Epithelial cell of prostate (primary cell): ENCODE measurements around the gene TBCD.

Source experiments
- DNase-seq: peaks from one replicate; pipeline ENCODE4 v3.0.0-alpha.2; 2011; ENCODE audit warnings: low read depth, low spot score
- H3K27ac ChIP-seq: fragments of 450-650 bp; 2 replicates; pipeline ENCODE4 v1.5.1; 2017; ENCODE audit warnings: mild to moderate bottlenecking

The TBCD gene

GRCh38 chr17:82876149-82876548, 124.3 kb downstream of the TBCD start:
- peak overlapping the region; percentile 100 for H3K27ac ChIP-seq
- peak; percentile 96 for DNase-seq

GRCh38 chr17:82876602-82877379, 124.9 kb downstream of the TBCD start:
- peak overlapping the region; percentile 100 for H3K27ac ChIP-seq
- peak; percentile 72 for DNase-seq

DNA sequence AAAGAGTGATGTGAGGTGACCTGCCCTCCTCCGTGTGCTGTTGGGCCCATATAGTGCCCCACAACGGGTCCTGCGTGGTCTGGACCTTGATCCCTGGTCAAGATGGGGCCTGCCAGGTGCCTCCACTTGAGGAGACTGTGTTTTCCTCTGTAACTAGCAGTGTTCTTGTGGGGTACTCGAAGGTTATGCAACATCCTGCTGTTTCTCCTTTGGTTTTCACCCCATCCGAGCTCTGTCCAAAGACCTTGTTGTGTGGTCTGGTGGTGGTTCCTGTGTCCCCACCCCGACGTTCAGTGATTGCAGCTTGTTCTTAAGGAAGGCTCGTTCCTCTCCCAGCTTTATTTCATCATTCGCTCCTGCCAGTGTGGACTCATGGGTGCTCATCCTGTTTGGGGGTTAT, 126.7 kb downstream of the TBCD start:
- no peak overlapping the region for H3K27ac ChIP-seq
- no peak for DNase-seq

DNA sequence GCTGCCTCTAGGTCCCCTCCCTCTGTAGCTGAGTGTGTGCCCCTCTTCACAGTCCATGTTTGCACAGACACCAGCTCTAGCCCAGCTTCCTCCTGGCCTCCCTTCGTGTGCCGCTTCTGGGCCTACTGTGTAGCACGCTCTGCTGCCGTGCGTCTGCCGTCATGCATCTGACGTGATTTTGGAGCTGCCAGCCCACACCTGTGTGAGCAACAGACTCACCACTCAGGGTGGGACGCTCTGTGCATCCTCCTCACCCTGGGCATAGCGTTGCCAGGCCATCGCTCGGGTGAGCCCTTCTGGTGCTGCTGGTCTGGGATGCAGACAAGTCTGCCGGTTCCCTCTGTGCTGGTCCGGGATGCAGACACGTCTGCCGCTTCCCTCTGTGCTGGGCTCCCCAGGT, 127.4 kb downstream of the TBCD start:
- no peak overlapping the region for H3K27ac ChIP-seq
- DNase-seq = no peak

DNA sequence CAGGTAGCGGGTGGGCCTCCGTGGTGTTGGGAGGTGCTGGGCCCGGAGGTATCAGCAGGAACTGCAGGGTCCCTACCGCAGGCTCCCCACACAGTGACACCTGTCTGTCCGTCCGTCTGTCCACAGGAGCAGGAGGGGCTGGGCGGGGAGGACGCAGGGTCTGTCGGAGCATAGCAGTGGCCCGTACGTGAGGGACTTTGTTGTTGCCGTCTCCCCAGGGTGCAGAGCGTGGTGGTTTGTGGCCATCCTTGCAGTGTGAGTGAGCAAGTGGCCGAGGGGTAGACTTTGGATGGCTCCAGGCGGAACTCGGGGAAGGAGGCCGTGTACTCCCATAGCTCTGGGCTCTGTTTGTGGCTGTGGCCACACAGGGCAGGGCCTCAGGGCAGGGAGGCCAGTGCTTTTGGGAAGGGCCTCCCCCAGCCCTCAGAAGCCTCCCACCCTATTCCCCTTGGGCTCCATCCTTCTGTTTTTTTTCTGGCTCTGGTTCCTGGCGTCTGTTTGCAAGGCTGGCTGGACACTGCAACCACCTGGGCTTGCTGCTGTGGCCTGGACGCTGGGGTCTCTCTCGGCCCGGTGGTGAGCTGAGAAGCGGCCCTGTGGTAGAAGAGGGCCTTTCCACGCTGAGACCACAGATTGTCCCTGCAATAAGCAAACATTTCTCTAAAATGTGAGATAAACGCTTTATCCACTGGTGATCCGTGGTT, 128.9 kb downstream of the TBCD start:
- DNase-seq = no peak
- no peak overlapping the region for H3K27ac ChIP-seq

GRCh38 chr17:82881324-82881823, 129.5 kb downstream of the TBCD start:
- no peak for DNase-seq
- H3K27ac ChIP-seq = no peak overlapping the region

DNA sequence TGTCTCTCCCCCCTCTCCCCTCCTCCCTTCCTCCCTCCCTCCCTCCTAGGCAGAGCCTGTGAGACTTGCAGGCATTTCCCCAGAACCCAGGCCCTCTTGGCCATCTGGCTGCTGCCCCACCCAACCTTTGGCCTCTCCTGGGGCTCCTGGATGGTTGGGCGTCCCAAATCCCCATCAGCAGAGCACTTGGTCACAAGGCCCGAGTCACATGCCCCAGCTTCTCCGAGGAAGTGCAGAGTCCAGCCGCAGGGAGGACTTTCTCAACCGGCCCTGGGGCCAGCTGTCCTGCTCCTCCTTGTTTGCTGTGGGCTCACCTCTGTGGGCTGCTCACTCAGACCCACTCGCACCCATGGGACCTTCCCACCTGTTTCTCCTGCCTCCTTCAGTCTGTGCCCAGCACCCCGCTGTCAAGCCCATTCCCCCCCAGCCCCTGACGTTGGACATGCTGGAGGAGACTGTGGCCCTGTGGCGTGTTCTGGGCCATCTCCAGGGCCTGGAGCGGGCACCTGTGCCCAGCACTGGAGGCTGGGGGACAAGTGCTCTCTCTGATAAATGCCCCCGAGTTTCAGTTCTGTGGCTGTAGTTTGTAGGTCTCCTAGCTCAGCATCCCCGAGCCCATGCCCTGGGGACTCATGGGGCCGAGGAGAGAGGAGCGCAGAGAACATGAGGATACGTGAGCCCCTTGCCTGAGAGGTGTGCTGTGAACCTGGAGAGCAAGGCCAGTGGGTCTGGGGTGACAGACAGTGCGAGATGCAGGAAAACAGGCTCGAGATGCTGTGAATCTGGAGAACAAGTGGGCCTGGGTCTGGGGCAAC, 130.2 kb downstream of the TBCD start:
- DNase-seq = no peak
- H3K27ac ChIP-seq = peak overlapping the region; percentile 56

DNA sequence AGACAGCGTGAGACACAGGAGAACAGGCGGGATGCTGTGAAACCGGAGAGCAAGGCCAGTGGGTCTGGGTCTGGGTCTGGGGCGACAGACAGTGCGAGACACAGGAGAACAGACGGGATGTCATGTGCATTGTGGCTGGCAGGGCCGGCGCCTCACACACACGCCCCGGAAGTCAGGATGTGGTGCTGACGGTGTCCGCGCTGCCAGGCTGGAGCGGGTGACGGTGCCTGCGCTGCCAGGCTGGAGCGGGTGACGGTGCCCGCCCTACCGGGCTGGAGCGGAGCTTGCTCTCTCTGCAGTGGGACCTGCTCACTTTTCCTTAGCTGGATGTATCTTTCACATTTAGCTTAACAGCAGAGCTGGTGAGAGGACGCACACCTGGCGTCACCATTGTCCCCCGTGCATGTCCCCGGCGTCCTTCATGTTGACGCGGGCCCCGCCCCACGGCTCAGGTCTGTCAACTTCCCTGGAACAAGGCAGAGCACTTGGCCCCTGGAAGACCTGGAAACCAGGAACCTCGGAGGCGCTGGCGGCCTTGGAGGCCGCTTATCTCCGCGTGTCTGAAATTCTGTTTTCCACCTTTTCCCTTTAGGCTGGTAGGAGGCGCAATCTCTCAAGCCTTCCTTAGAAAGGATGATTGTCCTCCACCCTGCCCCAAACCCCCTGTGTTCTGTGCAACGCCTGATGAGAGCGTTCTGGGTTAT, 131.0 kb downstream of the TBCD start:
- no peak for DNase-seq
- peak overlapping the region; percentile 56 for H3K27ac ChIP-seq

DNA sequence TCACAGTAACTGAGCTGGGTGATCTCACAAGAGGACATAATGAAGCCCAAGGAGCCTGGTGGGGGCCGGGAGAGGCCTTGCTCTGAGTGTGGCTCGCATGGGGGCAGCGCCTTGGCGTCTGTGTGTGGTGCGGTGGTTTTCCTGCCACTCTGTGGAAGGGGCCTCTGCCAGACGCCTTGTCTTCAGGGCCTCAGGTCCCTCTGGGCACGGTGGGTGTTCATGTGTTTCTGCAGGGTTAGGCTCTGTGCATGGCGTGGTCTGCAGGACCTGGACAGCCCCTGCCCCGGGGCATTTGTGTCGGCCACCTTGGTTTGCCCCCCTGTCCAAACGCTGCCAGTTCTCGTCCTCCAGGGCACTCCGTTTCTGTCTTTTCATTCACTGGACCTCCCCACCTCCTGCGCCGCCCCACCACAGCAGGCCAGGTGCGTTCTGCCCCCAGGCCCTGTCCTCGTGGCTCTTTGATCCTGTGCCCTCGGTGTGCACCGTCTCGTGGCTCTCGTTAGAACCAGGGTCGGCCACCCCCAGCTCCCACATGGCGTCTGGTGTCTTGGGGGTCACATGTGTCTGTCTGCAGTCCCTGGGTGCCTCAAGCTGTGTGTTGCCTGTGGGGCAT, 131.7 kb downstream of the TBCD start:
- H3K27ac ChIP-seq = peak overlapping the region; percentile 56
- DNase-seq = no peak

- DNase-seq = no peak
- H3K27ac ChIP-seq = no peak overlapping the region
Observed at GRCh38 chr17:82884341-82884969, 132.6 kb downstream of the TBCD start.

DNA sequence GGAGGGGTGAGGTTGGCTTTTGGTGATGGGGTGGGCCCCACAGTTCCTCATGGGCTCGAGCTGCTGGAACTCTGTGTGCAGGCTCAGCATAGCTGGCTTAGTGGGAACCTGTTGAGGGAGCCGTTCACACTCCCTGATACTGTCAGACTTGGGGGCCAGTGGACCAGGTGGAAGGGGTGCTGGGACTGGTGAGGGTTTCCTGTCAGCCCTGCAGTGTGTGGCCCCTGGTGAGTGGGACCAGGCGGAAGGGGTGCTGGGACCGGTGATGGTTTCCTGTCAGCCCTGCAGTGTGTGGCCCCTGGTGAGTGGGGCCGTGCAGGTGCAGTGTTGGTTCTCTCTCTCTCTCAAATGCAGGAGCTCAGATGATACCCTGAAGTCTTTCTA, 133.1 kb downstream of the TBCD start:
- no peak overlapping the region for H3K27ac ChIP-seq
- no peak for DNase-seq

DNA sequence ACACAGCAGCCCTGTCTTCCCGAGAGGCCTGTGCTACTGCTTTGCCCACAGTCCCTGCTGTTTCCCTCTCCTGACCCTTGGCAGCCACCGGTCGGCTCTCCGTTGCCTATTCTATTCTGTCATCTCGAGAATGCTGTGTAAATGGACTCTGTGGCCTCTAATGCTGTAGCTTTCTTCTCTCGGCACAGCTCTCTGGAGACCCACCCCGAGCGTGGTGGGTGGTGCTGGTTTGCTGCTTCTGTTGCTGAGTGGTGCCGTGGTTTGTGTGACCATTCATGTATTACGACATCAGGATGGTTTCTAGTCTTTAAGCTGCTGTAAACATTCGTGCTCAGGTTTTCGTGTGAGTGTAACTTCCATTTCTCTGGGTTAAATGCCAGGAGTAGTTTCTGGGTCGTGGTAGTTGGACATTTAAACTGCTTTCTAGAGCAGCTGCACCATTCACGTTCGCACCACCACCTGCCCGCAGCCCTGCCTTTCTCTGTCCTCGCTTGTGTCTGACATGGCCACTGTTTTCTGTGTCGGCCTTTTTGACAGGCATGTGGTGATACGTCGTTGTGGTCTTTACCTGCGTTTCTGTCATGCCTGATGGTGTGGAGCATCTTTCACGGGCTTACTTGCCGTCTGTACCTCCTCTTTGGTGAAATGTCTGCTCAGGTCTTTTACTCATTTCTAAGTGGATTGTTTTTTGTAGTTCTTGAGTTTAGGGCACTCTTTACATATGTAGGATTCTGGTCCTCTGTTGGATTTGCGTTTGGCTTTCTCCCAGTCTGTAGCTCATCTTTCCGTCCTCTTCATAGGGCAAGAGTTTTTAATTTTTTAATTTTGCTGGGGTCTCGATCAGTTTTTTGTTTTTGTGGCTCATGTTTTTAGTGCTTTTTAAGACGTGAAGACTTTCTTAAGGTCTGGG, 135.6 kb downstream of the TBCD start:
- DNase-seq = no peak
- H3K27ac ChIP-seq = no peak overlapping the region

DNA sequence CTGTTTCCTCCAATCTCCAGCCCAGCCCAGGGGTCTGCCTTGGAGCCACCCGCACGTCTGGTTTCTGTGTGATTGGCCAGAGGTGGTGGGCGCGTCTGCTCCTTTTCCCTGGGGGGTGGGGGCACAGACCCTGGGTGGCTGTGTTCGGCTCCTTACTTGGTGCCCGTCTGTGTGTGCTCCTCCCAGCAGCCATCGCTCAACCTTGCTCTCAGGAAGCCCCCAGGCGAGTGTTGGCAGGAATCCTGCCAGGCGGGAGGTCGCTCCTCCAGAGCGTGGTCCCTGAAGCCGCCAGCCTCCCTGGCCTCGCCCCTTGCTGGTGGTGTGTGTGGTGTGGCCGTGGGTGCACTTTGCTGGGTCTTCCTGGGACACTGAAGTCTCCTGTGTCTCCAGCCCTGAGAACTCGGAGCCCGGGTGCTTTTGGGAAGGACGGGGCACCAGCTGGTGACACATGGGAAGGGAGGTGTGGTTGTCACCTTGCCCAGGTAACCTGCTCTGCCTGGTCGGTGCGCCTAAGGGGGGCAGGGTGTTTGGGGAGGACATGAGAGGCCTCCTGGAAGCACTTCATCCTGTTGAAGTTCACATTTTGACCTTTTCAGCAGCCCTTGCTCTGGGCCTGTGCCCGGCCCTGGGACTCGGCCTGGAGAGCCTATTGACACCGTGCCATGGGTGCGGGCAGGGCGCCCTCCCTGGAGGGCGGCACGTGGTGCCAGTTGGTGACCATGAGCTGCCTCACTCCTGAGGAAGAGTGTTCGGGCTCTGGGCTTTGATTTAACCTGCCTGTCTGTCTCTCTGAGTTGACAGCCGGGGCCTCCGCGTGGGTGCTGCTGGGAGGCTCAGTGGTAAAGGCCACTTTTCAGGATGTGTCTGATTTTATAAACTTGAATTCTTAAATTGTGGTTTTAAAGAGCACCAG, 137.0 kb downstream of the TBCD start:
- no peak for DNase-seq
- H3K27ac ChIP-seq = peak overlapping the region; percentile 78

DNA sequence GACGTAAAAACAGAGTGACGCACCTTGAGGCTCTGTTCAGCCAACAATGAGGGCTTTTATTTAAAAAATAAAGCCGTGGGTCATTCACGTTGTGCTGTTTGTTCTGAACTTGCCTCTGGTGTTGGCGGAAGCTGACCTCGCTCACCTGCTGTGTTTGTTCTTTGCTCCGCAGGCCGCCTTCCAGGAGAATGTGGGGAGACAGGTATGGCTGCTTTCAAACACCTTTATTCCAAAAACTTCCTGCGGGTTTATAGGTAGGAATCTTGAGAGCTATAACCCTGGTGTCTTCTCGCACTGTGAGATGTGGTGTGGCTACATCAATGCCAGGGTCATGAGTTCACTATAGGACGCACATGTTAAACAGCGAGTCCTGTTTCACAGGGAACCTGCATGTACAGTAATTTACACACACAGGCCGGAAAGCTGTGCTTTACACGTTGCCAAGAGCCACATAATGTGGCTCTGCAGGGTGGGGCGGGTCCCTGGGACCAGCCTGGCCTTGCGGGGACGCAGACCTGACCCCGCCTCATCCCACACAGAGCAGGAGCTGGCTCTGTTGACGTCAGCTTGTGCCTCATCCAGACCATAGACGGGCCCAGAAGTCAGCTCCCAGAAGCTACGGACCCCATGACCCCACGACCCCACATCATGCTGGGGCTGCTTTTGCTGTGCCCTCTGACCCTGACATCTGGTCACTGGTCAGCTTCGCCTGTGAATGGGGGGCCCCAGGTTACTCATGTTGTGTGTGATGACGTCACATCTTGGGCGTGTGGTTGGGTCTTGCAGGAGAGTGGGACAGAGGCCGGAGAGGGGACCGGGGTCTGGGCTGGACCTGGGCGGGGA, 137.9 kb downstream of the TBCD start:
- peak; percentile 72 for DNase-seq
- H3K27ac ChIP-seq = peak overlapping the region; percentile 78

- no peak for DNase-seq
- peak overlapping the region; percentile 78 for H3K27ac ChIP-seq
Observed at GRCh38 chr17:82890339-82890730, 138.5 kb downstream of the TBCD start.

GRCh38 chr17:82890926-82891678, 139.2 kb downstream of the TBCD start:
- no peak overlapping the region for H3K27ac ChIP-seq

More at GRCh38 chr17:82890926-82891678, 139.2 kb downstream of the TBCD start:
- no peak for DNase-seq
